CD4-positive, alpha-beta memory T cell (primary cell): ENCODE data around the gene EXOC4. TPM values are rescaled to one million over a fixed set of nuclear protein-coding genes. Genes with fewer than 3 reads are reported as not detected.

Source experiments
- CTCF ChIA-PET: fragments of 350-600 bp; sonication (Branson Sonifier 250); formaldehyde crosslinking; loops from one replicate; lab custom pipeline; 2021; ENCODE audit warnings: inconsistent platforms; ENCODE audit not compliant: partially characterized antibody; lab: Charles Lee
- POLR2A ChIA-PET: fragments of 350-600 bp; sonication (Branson Sonifier 250); formaldehyde crosslinking; loops from one replicate; lab custom pipeline; 2021; ENCODE audit not compliant: partially characterized antibody; lab: Charles Lee
- DNase-seq, 5 donors: peaks; one replicate each; pipeline versions ENCODE4 v3.0.0 to v3.0.0-alpha.2; 2020 to 2022; ENCODE audit warnings: mixed read lengths in 1 of 5
- H3K27ac ChIP-seq: one replicate; pipeline ENCODE4 v1.7.0; 2013; ENCODE audit warnings: low read depth, low read length
- H3K27me3 ChIP-seq: 2 replicates; pipeline ENCODE4 v1.7.0; 2013; ENCODE audit warnings: mild to moderate bottlenecking, low read length, moderate library complexity; ENCODE audit not compliant: insufficient read depth
- H3K36me3 ChIP-seq: 2 replicates; pipeline ENCODE4 v1.7.0; 2013; ENCODE audit warnings: mild to moderate bottlenecking, low read length, moderate library complexity; ENCODE audit not compliant: insufficient read depth
- H3K4me1 ChIP-seq: 2 replicates; pipeline ENCODE4 v1.7.0; 2013; ENCODE audit warnings: mild to moderate bottlenecking, low read length, moderate library complexity; ENCODE audit not compliant: insufficient read depth
- H3K4me3 ChIP-seq, 2 donors: one replicate each; pipeline ENCODE4 v1.7.0; 2013; ENCODE audit warnings: low read length in 2 of 2, mild to moderate bottlenecking in 1 of 2
- H3K9me3 ChIP-seq, 2 donors: one replicate each; pipeline ENCODE4 v1.7.0; 2013; ENCODE audit warnings: low read length in 2 of 2, control low read depth in 1 of 2; ENCODE audit not compliant: control insufficient read depth in 1 of 2
- H3K27ac Mint-ChIP-seq, 7 donors: one replicate each; pipeline ENCODE4 v1.8.0; 2020 to 2021; ENCODE audit warnings: mixed read lengths in 7 of 7, mild to moderate bottlenecking in 6 of 7, inconsistent platforms in 3 of 7, moderate library complexity in 3 of 7
- H3K27me3 Mint-ChIP-seq, 2 donors: one replicate each; pipeline ENCODE4 v1.8.0; 2020 to 2021; ENCODE audit warnings: mixed read lengths in 2 of 2
- H3K36me3 Mint-ChIP-seq, 2 donors: one replicate each; pipeline ENCODE4 v1.8.0; 2020 to 2021; ENCODE audit warnings: mixed read lengths in 2 of 2, inconsistent platforms in 1 of 2, mild to moderate bottlenecking in 1 of 2
- H3K4me1 Mint-ChIP-seq, 4 donors: one replicate each; pipeline ENCODE4 v1.8.0; 2020 to 2021; ENCODE audit warnings: mixed read lengths in 4 of 4, mild to moderate bottlenecking in 1 of 4
- H3K4me3 Mint-ChIP-seq, 8 donors: one replicate each; pipeline ENCODE4 v1.8.0; 2020 to 2021; ENCODE audit warnings: mixed read lengths in 8 of 8, mild to moderate bottlenecking in 7 of 8, moderate library complexity in 6 of 8, inconsistent platforms in 3 of 8
- H3K9me3 Mint-ChIP-seq, 8 donors: one replicate each; pipeline ENCODE4 v1.8.0; 2020 to 2021; ENCODE audit warnings: mixed read lengths in 8 of 8, mild to moderate bottlenecking in 5 of 8, inconsistent platforms in 3 of 8, moderate library complexity in 1 of 8
- intact Hi-C: fragments of 100-400 bp; cut with micrococcal nuclease; formaldehyde crosslinking; loops from one replicate; pipeline ENCODE4 v1.15.1; 2023
- polyA plus RNA-seq, 2 donors: library from polyadenylated mRNA; unstranded; fragments of 300-500 nt; fragmentation: Illumina TruSeq; gene quantifications; one replicate each; pipeline ENCODE4 v1.2.3, GENCODE V29; 2021
- total RNA-seq, 2 experiments: library from RNA; stranded (reverse); gene quantifications; one replicate each; pipeline ENCODE4 v1.2.3, GENCODE V29; 2021

EXOC4 gene
- total and polyA plus RNA-seq, 4 experiments from 2014 or later = 33.8 to 81.2 (median 58.1) TPM

DNA sequence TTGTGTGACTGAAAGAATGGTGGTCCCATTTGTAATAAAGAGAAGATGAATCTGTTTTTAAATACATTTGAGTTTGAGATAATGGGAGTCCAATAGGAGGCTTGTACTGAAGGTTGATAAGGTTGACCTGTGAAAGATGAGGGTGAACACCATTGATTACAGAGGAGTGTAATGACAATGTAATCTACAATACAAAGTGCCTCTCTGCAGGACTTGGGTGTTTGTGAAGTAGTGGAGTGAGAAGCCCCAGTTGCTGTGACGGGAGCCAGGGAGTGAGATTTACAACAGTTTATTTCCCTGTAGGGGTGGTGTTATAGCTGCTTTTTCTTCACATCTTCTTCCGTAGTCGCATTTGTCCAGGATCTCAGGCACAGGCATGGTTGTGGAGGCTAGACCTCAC is 189.9 kb downstream of the EXOC4 start:
- Mint-ChIP-seq H3K4me3 (no peak overlapping the region), H3K27me3 (no peaks in the 10 kb centered on the region), H3K9me3 (peaks cover 0 to 2% (median 0%) of the 10 kb centered on the region in 8 donors), H3K4me1 (peaks cover 0 to 14% (median 2%) of the 10 kb centered on the region in 4 donors), H3K36me3 (peaks cover 4 to 38% of the 10 kb centered on the region in 2 donors), H3K27ac (no peak overlapping the region)
- POLR2A ChIA-PET = no interaction called here
- DNase-seq = no peak
- CTCF ChIA-PET = no interaction called here
- Histone ChIP-seq H3K9me3 (no peaks in the 10 kb centered on the region), H3K27ac (no peak overlapping the region), H3K4me1 (no peaks in the 10 kb centered on the region), H3K36me3 (no peaks in the 10 kb centered on the region), H3K4me3 (no peak overlapping the region), H3K27me3 (no peaks in the 10 kb centered on the region)
- intact Hi-C loops = no loop called here

- no peak overlapping the region for H3K27ac Mint-ChIP-seq
- DNase-seq = no peak
- H3K4me3 ChIP-seq = no peak overlapping the region
- no peaks in the 10 kb centered on the region for H3K36me3 ChIP-seq
- H3K4me1 ChIP-seq = no peaks in the 10 kb centered on the region
- peaks cover 0 to 22% (median 4%) of the 10 kb centered on the region in 4 donors for H3K4me1 Mint-ChIP-seq
- H3K9me3 ChIP-seq = no peaks in the 10 kb centered on the region
- intact Hi-C loops = no loop called here
- no peaks in the 10 kb centered on the region for H3K27me3 Mint-ChIP-seq
- peaks cover 0 to 28% of the 10 kb centered on the region in 2 donors for H3K36me3 Mint-ChIP-seq
- H3K27ac ChIP-seq = no peak overlapping the region
- peaks cover 0 to 2% (median 0%) of the 10 kb centered on the region in 8 donors for H3K9me3 Mint-ChIP-seq
- POLR2A ChIA-PET = no interaction called here
- no peaks in the 10 kb centered on the region for H3K27me3 ChIP-seq
- CTCF ChIA-PET = interaction anchor here (0.7 kb wide), 1 partner anchor 9 kb away, joined by 3 read pairs; no protein-coding TSS in a partner anchor
- H3K4me3 Mint-ChIP-seq = no peak overlapping the region
Measured at GRCh38 chr7:133445617-133446016, 192.7 kb downstream of the EXOC4 start.

GRCh38 chr7:133448012-133448411 is 195.1 kb downstream of the EXOC4 start:
- POLR2A ChIA-PET = no interaction called here
- Mint-ChIP-seq H3K36me3 (peaks cover 0 to 11% of the 10 kb centered on the region in 2 donors), H3K4me1 (peaks cover 5 to 19% (median 7%) of the 10 kb centered on the region in 4 donors), H3K9me3 (no peaks in the 10 kb centered on the region), H3K27me3 (no peaks in the 10 kb centered on the region), H3K27ac (no peak overlapping the region), H3K4me3 (no peak overlapping the region)
- no peaks in the 10 kb centered on the region for H3K4me1 ChIP-seq
- intact Hi-C loops = no loop called here
- DNase-seq = no peak
- no peaks in the 10 kb centered on the region for H3K27me3 ChIP-seq
- no peaks in the 10 kb centered on the region for H3K9me3 ChIP-seq
- no peak overlapping the region for H3K27ac ChIP-seq
- CTCF ChIA-PET = no interaction called here
- H3K4me3 ChIP-seq = no peak overlapping the region
- no peaks in the 10 kb centered on the region for H3K36me3 ChIP-seq

GRCh38 chr7:133452577-133452976 is 199.7 kb downstream of the EXOC4 start:
- no peaks in the 10 kb centered on the region for H3K36me3 ChIP-seq
- intact Hi-C loops = no loop called here
- no peak overlapping the region for H3K27ac Mint-ChIP-seq
- no peak overlapping the region for H3K4me3 Mint-ChIP-seq
- H3K4me3 ChIP-seq = no peak overlapping the region
- H3K27ac ChIP-seq = no peak overlapping the region
- no peaks in the 10 kb centered on the region for H3K27me3 Mint-ChIP-seq
- no peak for DNase-seq
- H3K9me3 ChIP-seq = no peaks in the 10 kb centered on the region
- no peaks in the 10 kb centered on the region for H3K4me1 ChIP-seq
- H3K27me3 ChIP-seq = no peaks in the 10 kb centered on the region
- peaks cover 5 to 14% (median 7%) of the 10 kb centered on the region in 4 donors for H3K4me1 Mint-ChIP-seq
- ChIA-PET CTCF (no interaction called here), POLR2A (no interaction called here)
- no peaks in the 10 kb centered on the region for H3K9me3 Mint-ChIP-seq
- peaks cover under 1 to 7% of the 10 kb centered on the region in 2 donors for H3K36me3 Mint-ChIP-seq

GRCh38 chr7:133458688-133459087 is 205.8 kb downstream of the EXOC4 start:
- Mint-ChIP-seq H3K27ac (no peak overlapping the region), H3K4me1 (peaks cover 0 to 6% (median 2%) of the 10 kb centered on the region in 4 donors), H3K27me3 (no peaks in the 10 kb centered on the region), H3K9me3 (peaks cover 0 to 8% (median 4%) of the 10 kb centered on the region in 8 donors), H3K36me3 (peaks cover 9 to 17% of the 10 kb centered on the region in 2 donors), H3K4me3 (no peak overlapping the region)
- intact Hi-C loops = no loop called here
- no peak for DNase-seq
- no peak overlapping the region for H3K27ac ChIP-seq
- no peaks in the 10 kb centered on the region for H3K36me3 ChIP-seq
- H3K9me3 ChIP-seq = no peaks in the 10 kb centered on the region
- POLR2A ChIA-PET = no interaction called here
- no peak overlapping the region for H3K4me3 ChIP-seq
- H3K27me3 ChIP-seq = no peaks in the 10 kb centered on the region
- CTCF ChIA-PET = no interaction called here
- no peaks in the 10 kb centered on the region for H3K4me1 ChIP-seq

GRCh38 chr7:133461421-133461820 is 208.5 kb downstream of the EXOC4 start:
- Mint-ChIP-seq H3K4me1 (peaks cover 0 to 8% (median 2%) of the 10 kb centered on the region in 4 donors), H3K4me3 (no peak overlapping the region), H3K9me3 (peaks cover 0 to 25% (median 18%) of the 10 kb centered on the region in 8 donors), H3K27me3 (no peaks in the 10 kb centered on the region), H3K27ac (no peak overlapping the region), H3K36me3 (peaks cover 19 to 35% of the 10 kb centered on the region in 2 donors)
- Histone ChIP-seq H3K27ac (no peak overlapping the region), H3K36me3 (no peaks in the 10 kb centered on the region), H3K27me3 (no peaks in the 10 kb centered on the region), H3K4me1 (no peaks in the 10 kb centered on the region), H3K4me3 (no peak overlapping the region), H3K9me3 (no peaks in the 10 kb centered on the region)
- no peak for DNase-seq
- intact Hi-C loops = no loop called here
- ChIA-PET CTCF (no interaction called here), POLR2A (no interaction called here)

GRCh38 chr7:133475655-133476054 is 222.8 kb downstream of the EXOC4 start:
- H3K36me3 Mint-ChIP-seq = peaks cover 17 to 36% of the 10 kb centered on the region in 2 donors
- Histone ChIP-seq H3K36me3 (peaks cover 4% of the 10 kb centered on the region), H3K27me3 (no peaks in the 10 kb centered on the region), H3K27ac (no peak overlapping the region), H3K4me3 (no peak overlapping the region), H3K9me3 (no peaks in the 10 kb centered on the region), H3K4me1 (no peaks in the 10 kb centered on the region)
- intact Hi-C loops = no loop called here
- H3K4me3 Mint-ChIP-seq = no peak overlapping the region
- CTCF ChIA-PET = no interaction called here
- no peak overlapping the region for H3K27ac Mint-ChIP-seq
- H3K4me1 Mint-ChIP-seq = peaks cover 0 to 4% (median 1%) of the 10 kb centered on the region in 4 donors
- H3K27me3 Mint-ChIP-seq = no peaks in the 10 kb centered on the region
- DNase-seq = no peak
- H3K9me3 Mint-ChIP-seq = peaks cover 0 to 6% (median 0%) of the 10 kb centered on the region in 8 donors
- POLR2A ChIA-PET = no interaction called here
